ENCODE data around the gene MYL6. TPM values are rescaled to one million over a fixed set of nuclear protein-coding genes. Genes with fewer than 3 reads are reported as not detected.

The MYL6 gene
- total RNA-seq, 4 donors from 2014 or later, result 1,110 to 2,359 (median 1,915) TPM

- TF ChIP-seq POLR2A (IDR thresholded peaks at IDR 0.05), result peak in 1 of 2 donors; percentile 83
- TF ChIP-seq CTCF (IDR thresholded peaks at IDR 0.05), result peak in 1 of 6 experiments; percentile 17
- Histone ChIP-seq H3K27ac (peak within 1 kb of the TSS; percentile 89 to 96 (median 92)), H3K4me1 (peaks cover 19 to 30% of the 10 kb centered on the region in 2 donors), H3K36me3 (no peaks in the 10 kb centered on the region), H3K4me3 (replicated peaks in 1 of 3) (peak within 1 kb of the TSS; percentile 37 to 73 (median 49)), H3K27me3 (no peaks in the 10 kb centered on the region), H3K9me3 (no peaks in the 10 kb centered on the region)
- intact Hi-C loops (cut with DNase I), result no loop called here
- 0 to 1% methylated on average over 28 to 32 of the region's 37 CpGs for WGBS, 2 donors
- DNase-seq, result peak; percentile 94
Observed at GRCh38 chr12:56152132-56152755, 5.9 kb upstream of the MYL6 start, which contains the start of gene MYL6B. MYL6B (plus strand) TSS chr12:56152587; CDS start chr12:56153919, 1,332 bp downstream.

GRCh38 chr12:56152756-56153677 is 5.1 kb upstream of the MYL6 start:
- no peaks in the 10 kb centered on the region for H3K36me3 ChIP-seq
- no peak for TF ChIP-seq CTCF (IDR thresholded peaks at IDR 0.05)
- no peak for TF ChIP-seq POLR2A (IDR thresholded peaks at IDR 0.05)

GRCh38 chr12:56153678-56154065 is 4.5 kb upstream of the MYL6 start:
- TF ChIP-seq POLR2A (IDR thresholded peaks at IDR 0.05), result no peak
- no peak for TF ChIP-seq CTCF (IDR thresholded peaks at IDR 0.05)
- no peaks in the 10 kb centered on the region for H3K9me3 ChIP-seq
- no peaks in the 10 kb centered on the region for H3K27me3 ChIP-seq
- H3K4me3 ChIP-seq (replicated peaks in 1 of 3), result no peak overlapping the region
- DNase-seq, result no peak
- 67 to 88% methylated on average over 3 to 5 of the region's 5 CpGs for WGBS, 2 donors
- intact Hi-C loops (cut with DNase I), result no loop called here
- H3K4me1 ChIP-seq, result peaks cover 19 to 32% of the 10 kb centered on the region in 2 donors
- H3K27ac ChIP-seq, result no peak overlapping the region
- no peaks in the 10 kb centered on the region for H3K36me3 ChIP-seq

More at GRCh38 chr12:56152756-56153677, 5.1 kb upstream of the MYL6 start:
- H3K4me1 ChIP-seq, result peaks cover 19 to 32% of the 10 kb centered on the region in 2 donors
- no peaks in the 10 kb centered on the region for H3K9me3 ChIP-seq
- H3K27me3 ChIP-seq, result no peaks in the 10 kb centered on the region
- peak overlapping the region; percentile 89 to 96 (median 92) for H3K27ac ChIP-seq
- DNase-seq, result no peak
- peak overlapping the region in 2 of 3 donors; percentile 49 to 73 for H3K4me3 ChIP-seq (replicated peaks in 1 of 3)
- intact Hi-C loops (cut with DNase I), result no loop called here
- WGBS, 2 donors, result 5 to 12% methylated on average over 5 to 8 of the region's 8 CpGs

- Histone ChIP-seq H3K4me3 (replicated peaks in 1 of 3) (no peak overlapping the region), H3K27ac (no peak overlapping the region), H3K4me1 (peaks cover 20 to 32% of the 10 kb centered on the region in 2 donors), H3K27me3 (no peaks in the 10 kb centered on the region), H3K36me3 (no peaks in the 10 kb centered on the region), H3K9me3 (no peaks in the 10 kb centered on the region)
- 86 to 100% methylated on average over 1 of the region's 1 CpG for WGBS, 2 donors
- intact Hi-C loops (cut with DNase I), result no loop called here
- DNase-seq, result no peak
- TF ChIP-seq CTCF (IDR thresholded peaks at IDR 0.05), result no peak
- TF ChIP-seq POLR2A (IDR thresholded peaks at IDR 0.05), result no peak
Observed at GRCh38 chr12:56154246-56154771, 3.9 kb upstream of the MYL6 start.

All from thyroid gland (tissue), 4 donors.